ENCODE measurements around the gene TXN2.
"Not testable (repeated sequence)": the region's sequence is repeated elsewhere in the genome, so short reads cannot be mapped to it uniquely, and the experiment has no call there.

Gene TXN2

DNA sequence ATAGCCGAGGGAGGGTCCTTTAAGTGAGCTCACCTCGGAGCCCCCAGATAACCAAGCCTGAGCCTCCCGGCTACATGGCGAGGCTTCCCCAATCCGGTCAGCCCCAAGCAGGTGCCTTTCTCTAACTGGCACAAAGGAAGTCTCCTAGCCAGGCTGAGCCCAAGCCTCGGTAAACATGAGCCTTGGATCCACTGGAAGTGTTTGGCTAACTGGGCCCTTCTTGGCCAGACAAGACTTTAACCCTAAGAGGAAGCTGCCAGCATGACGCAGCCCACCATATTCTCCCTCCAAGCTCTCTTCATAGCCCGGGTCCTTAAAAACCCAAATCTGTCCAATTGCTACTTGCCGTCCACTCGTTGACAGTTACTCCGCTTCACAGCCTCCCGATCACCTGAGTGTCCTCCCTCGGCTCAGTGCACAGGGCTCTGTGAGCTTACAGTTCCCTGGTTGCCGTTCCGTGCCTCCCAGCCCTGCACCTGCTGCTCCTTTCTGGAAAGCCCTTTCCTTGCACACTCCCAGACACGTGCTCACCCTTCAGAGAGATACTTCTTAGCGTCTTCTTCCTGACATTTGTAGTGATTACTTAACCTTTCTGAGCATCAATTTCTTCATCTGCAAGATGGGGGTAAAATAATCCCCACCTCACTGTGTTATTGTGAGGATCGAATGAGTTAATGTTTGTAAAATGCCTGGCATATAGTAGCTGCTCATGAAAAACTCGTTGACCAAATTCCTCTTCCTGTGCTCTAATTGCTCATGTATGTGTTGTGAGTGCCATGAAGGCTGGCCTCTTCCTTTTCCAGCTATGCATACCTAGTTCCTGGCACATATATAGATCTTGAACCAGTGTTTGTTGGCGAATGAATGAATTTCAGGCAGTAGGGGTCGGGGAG is 25.6 kb downstream of the TXN2 start:
- no peak for DNase-seq (ENCODE audit: low read depth in 2 of 2)

GRCh38 chr22:36454916-36455570 is 26.4 kb downstream of the TXN2 start:
- peak; percentile 72 to 73 for DNase-seq (ENCODE audit: low read depth in 2 of 2)

DNA sequence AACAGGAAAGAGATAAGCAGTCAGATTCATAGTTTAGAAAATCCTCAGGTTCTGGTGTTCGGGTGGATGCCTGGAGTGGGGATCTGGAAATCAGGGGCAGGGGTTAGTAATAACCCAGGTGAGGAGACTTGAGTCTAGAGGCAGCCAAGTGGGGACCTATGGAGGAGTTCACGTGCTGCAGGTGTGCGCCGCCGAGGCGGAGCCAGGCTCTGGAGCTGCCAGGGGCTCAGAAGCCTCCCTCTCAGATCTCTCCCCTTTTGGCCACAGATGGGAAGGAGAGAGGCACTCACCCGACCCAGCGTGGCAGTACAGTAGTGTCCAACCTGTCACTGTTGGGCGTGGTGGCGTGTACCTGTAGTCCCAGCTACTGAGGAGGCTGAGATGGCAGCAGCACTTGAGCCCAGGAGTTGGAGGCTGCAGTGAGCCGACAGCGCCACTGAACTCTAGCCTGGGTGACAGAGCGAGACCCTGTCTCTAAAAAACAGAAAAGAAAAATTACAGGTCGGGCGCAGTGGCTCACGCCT is 27.5 kb downstream of the TXN2 start:
- no peak for DNase-seq (ENCODE audit: low read depth in 2 of 2)

- DNase-seq (ENCODE audit: low read depth in 2 of 2), result not testable (repeated sequence)
These were observed 28.3 kb downstream of the TXN2 start for GRCh38 chr22:36452978-36453607.

DNA sequence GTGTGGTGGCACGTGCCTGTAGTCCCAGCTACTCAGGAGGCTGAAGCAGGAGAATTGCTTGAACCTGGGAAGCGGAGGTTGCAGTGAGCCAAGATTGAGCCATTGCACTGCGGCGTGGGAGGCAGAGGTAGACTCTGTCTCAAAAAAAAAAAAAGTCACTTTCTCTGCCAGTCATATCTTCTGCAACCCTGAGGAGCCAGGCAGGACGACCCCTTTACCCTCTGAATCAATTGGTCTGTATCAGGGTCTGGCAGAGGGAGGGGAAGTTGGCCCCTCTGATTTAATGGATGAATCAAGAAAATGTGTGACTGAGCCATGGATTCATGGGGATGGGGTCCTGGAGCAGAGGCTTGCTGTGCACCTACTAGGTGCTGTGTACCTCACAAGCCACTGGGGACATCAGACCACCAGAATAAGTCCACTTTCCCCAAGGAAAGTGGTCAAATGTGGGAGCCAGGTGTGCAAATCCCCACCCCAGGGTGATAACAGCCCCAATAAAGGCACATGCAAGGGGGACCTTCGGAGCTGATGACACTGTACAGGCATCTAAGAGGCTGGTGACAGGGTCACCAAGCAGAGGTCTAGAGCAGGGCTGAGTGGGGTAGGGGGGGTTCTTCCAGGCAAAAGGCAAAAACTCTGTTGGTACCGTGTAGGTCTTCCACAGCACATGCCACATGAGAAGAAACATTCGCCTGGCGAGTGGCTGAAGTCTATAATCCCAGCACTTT is 29.0 kb downstream of the TXN2 start:
- no peak for DNase-seq (ENCODE audit: low read depth in 2 of 2)

- DNase-seq (ENCODE audit: low read depth in 2 of 2), result not testable (repeated sequence)
These were observed 30.5 kb downstream of the TXN2 start for GRCh38 chr22:36450923-36451322.

- no peak for DNase-seq (ENCODE audit: low read depth in 2 of 2)
These were observed 31.8 kb downstream of the TXN2 start for GRCh38 chr22:36449596-36450175.

- DNase-seq (ENCODE audit: low read depth in 2 of 2), result no peak
These were observed 33.8 kb downstream of the TXN2 start for GRCh38 chr22:36447632-36448031.

DNA sequence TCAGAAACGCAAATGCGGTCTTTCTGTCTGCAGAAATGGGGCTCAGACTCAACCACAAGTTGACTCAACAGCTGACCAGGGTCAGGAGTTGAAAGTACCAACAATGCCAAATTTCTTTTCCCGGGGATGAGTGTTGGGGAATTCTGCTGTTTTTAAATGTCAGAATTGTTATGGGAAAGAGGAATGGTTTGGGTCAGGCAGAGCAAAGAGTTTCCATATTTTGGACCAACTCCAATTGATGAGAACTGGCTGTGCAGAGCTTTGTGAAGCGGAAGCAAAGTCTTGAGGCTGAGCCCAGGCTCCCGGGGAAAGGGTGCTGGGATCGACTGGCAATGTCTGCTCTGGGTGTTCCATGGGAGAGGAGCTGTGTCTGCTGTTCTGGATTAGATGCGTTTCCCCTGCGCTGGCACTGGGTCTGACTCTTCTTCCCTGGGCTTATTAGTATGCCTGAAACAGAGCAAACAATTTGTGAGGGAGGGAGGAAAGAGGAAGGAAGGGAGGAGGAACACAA is 36.2 kb downstream of the TXN2 start:
- no peak for DNase-seq (ENCODE audit: low read depth in 2 of 2)

GRCh38 chr22:36443198-36443770 is 38.2 kb downstream of the TXN2 start:
- no peak for DNase-seq (ENCODE audit: low read depth in 2 of 2)

DNA sequence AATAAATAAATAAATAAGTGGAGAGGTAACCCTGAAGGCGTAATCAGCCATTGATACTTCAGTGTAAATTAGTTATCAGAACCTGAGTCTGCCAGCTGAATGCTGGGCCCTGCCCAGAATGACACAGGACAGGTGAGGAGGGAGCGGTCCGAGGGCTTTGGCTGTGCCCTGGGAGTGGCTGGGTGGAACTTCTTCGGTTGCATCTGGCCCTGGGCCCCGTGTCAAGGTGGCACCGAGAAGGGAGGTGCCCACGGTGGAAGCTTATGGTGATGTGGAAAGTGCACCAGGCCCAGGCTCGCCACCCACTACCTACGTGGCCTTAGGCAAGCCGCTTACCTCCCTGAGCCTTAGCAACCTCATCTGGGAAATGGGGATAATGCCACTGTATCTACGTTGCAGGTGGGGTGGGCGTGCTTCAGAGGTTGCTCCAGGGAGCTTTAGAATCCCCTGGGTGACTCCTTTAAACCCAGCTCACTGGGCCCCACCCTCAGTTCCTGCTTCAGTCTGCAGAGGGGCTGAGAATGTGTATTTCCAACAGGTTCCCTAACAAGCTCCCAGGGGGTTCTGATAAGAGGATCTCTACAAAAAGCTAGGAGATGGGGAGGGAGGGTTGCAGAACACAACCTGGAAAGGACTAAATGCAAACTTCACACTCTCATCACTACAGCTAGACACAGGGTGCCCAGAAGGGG is 38.8 kb downstream of the TXN2 start:
- no peak for DNase-seq (ENCODE audit: low read depth in 2 of 2)

DNA sequence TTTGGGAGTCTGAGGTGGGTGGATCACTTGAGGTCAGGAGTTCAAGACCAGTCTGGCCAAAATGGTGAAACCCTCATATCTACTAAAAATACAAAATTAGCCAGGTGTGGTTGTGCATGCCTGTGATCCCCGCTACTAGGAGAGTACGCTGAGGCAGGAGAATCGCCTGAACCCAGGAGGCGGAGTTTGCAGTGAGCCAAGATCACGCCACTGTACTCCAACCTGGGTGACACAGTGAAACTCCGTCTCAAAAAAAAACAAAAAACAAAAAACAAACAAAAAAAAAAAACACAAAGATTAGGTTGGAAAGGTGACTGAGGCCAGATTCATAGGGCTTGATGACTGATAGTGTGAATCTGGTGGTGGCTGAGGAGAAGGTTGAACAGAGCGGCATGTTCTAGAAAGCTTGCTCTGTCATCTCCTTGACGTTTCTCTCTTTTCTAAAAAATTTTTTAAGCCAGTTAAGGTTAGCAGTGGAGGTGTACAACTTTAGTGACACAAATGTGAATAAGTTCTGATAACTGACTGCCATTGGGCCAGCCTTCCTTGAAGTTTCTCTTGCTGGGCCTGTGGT is 40.9 kb downstream of the TXN2 start:
- DNase-seq (ENCODE audit: low read depth in 2 of 2), result no peak

GRCh38 chr22:36439481-36440271 is 41.8 kb downstream of the TXN2 start:
- peak; percentile 76 to 82 for DNase-seq (ENCODE audit: low read depth in 2 of 2)

DNA sequence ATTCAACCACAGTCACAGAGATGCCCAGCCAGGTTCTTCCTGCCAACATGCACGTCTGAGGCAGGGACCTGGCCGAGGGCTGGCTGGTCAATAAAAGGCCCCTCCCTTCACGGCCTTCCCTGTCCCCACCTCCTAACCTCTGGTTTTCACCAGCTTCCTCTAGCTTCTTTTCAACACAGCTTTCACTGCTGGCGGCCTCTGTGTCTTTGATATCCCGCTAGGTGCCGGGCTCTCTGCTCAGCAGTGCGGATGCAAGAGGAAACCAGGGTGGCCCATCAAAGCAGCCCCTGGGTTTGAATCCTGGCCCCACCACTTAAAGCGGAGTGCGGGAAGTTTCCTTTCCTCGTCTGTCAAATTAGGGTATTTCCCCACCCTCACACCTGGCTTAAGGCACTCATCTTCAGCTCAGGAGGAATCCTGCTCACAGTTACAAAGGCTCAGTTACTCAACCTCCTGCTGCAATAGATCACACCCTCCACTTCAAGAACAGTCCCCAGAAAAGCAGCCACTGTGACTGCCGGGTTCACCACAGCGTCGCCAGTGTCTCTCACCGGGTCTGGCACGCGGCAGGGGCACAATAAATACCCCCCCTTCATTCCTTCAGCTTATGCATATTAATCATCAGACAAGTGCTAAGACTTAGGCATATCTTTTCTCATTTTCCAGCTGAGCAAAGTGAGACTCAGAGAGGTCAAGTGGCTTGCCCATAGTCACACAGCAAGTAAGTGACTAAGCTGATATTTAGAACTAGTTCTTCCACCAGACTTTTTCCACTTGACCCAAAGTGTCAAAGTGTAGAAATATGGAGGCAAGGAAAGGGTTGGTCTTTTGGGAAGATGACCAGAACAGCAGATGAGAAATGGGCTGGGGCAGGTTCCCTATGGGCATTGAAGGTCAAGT is 45.7 kb downstream of the TXN2 start:
- DNase-seq (ENCODE audit: low read depth in 2 of 2), result no peak

DNA sequence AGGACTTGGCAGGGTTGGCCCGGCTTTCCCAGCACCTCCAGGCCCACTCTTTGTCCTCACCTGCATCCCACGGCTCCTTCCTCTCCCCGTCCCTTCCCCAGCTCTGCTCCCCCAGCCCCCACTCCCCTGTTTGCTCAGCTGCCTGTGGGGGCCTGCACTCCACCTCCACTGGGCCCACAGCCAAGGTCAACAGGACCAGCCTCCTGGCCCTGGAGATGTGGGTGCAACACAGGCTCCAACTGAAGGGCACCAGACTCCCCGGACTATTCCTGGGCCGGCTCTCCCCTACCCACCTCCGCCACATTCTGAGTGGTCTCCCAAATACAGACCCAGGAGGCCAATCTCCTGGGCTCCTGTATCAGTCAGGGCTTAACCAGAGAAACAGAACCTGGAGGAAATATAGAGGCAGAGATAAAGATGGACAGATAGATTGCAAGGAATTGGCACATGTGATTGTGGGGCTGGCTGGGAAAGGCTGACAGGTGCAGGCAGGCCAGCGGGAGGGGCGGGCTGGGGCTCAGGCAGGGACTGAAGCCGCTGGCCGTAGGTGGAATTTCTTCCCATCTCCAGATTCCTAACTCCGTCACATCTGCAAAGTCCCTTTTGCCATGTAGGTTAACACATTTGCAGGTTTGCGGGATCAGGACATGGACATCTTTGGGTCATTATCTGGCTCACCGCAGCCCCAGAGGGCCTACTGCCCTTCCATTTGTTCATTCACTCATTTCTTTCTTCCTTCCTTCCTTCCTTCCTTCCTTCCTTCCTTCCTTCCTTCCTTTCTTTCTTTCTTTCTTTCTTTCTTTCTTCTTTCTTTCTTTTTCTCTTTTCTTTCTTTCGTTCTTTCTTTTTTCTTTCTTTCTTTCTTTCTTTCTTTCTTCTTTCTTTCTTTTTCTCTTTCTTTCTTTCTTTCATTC is 47.9 kb downstream of the TXN2 start:
- DNase-seq (ENCODE audit: low read depth in 2 of 2), result no peak

GRCh38 chr22:36432592-36433317 is 48.7 kb downstream of the TXN2 start:
- no peak for DNase-seq (ENCODE audit: low read depth in 2 of 2)

Measured in fibroblast of skin of left quadriceps (primary cell).